GM18907 (cell line): ENCODE measurements around the gene MTERF1.
"Not testable (repeated sequence)": the region's sequence is repeated elsewhere in the genome, so short reads cannot be mapped to it uniquely, and the experiment has no call there.

Source experiments
- ATAC-seq: cut with Tn5 transposase; IDR thresholded peaks from one replicate; pipeline ENCODE4 v1.9.1; 2021; ENCODE audit warnings: mild to moderate bottlenecking, moderate library complexity; ENCODE audit not compliant: unreplicated experiment

Gene MTERF1

GRCh38 chr7:91880413-91881241, at the start of gene MTERF1:
Gene MTERF1 (minus strand): TSS chr7:91880702. CDS start chr7:91880083, 619 bp downstream.
- ATAC-seq, result peak; percentile 97

GRCh38 chr7:91929463-91929862, 49.0 kb upstream of the MTERF1 start:
- ATAC-seq, result peak; percentile 81

GRCh38 chr7:91927912-91928311, 47.4 kb upstream of the MTERF1 start:
- no peak for ATAC-seq

GRCh38 chr7:91922857-91923256, 42.4 kb upstream of the MTERF1 start:
- ATAC-seq, result no peak

GRCh38 chr7:91918356-91918755, 37.9 kb upstream of the MTERF1 start:
- no peak for ATAC-seq

- no peak for ATAC-seq
These were observed 35.5 kb upstream of the MTERF1 start for GRCh38 chr7:91916051-91916440.

GRCh38 chr7:91915401-91916050, 35.0 kb upstream of the MTERF1 start:
- no peak for ATAC-seq

GRCh38 chr7:91913612-91914011, 33.1 kb upstream of the MTERF1 start:
- no peak for ATAC-seq

- no peak for ATAC-seq
These were observed 32.0 kb upstream of the MTERF1 start for GRCh38 chr7:91912494-91912893.

- ATAC-seq, result no peak
These were observed 30.6 kb upstream of the MTERF1 start for GRCh38 chr7:91911121-91911520.

- no peak for ATAC-seq
These were observed 29.7 kb upstream of the MTERF1 start for GRCh38 chr7:91910171-91910570.

GRCh38 chr7:91899563-91899962, 19.1 kb upstream of the MTERF1 start:
- no peak for ATAC-seq

GRCh38 chr7:91898240-91898992, 17.9 kb upstream of the MTERF1 start:
- ATAC-seq, result no peak

- no peak for ATAC-seq
These were observed 14.4 kb upstream of the MTERF1 start for GRCh38 chr7:91894781-91895480.

- ATAC-seq, result not testable (repeated sequence)
These were observed 13.2 kb upstream of the MTERF1 start for GRCh38 chr7:91893699-91894098.

- no peak for ATAC-seq
These were observed 12.4 kb upstream of the MTERF1 start for GRCh38 chr7:91892821-91893340.

GRCh38 chr7:91892099-91892705, 11.7 kb upstream of the MTERF1 start:
- no peak for ATAC-seq

- ATAC-seq, result not testable (repeated sequence)
These were observed 8.0 kb upstream of the MTERF1 start for GRCh38 chr7:91888271-91889175.
